T follicular helper cell (primary cell): ENCODE results near the gene GJA3.
"Not testable (repeated sequence)": the region's sequence is repeated elsewhere in the genome, so short reads cannot be mapped to it uniquely, and the experiment has no call there.

Experiments
- DNase-seq: peaks from one replicate; pipeline ENCODE4 v3.0.0-alpha.2; 2020; ENCODE audit warnings: low read depth

Gene GJA3

DNA sequence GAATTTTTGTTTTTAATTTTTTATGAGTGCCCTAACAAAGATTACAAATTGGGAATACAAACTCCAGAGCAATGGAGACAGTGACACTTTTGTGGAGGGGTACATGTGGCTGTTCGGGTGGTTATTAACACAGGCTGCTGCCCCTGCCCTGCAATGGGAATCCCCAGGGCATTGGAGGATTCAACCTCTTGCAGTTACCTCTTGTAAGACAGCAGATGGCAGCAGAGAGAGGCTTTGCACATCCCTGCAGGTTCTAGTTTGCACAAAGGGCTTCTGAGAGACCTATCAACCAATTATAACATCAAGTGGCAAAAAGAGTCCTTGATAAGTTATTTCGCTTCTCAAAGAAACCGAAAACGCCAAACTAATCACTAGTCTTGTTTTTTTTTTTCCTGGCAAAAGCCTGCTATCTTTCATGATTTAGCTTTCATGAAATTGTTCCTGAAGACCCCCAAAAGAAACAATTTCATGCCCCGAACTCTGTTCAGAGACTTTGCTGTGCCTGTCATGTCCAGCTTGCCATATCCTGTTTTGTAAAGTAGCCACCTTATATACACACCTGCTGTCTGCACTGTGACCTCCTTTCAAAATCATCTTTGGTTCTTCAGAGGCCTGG lies 21.5 kb upstream of the GJA3 start:
- peak; percentile 36 for DNase-seq

DNA sequence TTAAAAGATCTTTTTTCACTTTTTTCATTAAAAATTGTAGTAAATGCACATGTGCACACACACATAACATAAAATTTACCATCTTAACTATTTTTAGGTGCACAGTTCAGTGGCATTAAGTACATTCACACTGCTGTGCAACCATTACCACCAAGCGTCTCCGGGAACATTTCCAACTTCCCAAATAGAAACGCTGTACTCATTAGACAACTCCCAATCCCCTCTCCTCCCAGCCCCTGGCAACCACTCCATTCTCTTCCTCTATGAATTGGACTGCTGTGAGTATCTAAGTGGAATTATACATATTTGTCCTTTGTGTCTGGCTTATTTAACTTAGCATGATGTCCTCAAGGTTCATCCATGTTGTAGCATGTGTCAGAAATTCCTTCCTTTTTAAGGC lies 20.3 kb upstream of the GJA3 start:
- no peak for DNase-seq

DNA sequence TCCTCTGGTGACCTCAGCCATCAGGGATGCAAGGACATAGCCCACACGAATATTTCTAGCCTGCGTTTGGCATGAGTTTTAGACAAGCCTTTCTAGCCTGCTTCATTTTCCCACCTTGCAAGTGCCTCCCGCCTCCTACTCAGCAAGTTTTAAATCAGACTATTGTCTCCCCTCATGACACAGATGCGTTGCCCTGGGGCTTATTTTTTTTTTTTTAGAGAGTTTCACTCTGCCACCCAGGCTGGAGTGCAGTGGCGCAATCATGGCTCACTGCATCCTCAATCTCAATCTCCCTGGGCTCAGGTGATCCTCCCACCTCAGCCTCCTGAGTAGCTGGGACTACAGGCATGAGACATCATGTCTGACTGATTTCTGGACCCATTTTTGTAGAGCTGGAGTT lies 17.3 kb upstream of the GJA3 start:
- no peak for DNase-seq

DNA sequence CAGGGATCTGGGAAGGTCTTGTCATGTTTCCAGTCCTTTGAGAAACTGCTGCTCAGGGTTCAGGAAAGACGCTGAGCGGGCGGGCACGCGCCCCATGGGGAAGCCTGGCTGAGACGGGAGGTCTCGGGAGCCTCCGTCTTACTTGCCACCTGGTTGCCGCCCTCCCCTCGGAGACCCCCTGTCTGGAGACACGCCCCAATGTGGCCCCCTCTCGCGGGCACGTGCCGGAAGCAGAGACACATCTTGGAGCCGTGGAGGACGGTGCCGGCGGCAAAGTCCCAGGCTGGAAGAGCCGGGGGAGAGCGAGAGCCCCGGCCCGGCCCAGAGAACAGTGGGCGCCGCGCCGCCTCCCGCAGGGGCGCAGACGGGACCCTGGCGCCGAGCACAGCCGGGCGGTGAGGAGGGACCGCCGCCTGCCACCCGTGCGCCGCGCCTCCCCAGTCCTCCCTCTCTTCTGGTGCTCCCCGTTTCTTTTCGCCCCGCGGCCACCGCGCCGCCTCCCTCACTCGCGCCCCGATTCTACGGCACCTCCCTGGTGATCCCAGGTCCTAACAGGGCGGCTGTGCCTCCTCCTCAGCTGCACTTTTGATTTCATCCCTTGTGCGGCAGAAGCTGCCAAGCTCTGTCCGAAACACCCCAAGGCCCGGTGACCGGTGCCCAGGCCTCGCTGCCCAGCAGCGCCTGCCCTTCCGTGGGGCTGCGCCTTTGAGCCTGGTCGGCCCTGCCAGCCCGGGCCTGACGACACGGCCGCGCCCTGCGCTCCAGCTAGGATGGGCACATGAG lies 16.4 kb upstream of the GJA3 start:
- DNase-seq: no peak

DNA sequence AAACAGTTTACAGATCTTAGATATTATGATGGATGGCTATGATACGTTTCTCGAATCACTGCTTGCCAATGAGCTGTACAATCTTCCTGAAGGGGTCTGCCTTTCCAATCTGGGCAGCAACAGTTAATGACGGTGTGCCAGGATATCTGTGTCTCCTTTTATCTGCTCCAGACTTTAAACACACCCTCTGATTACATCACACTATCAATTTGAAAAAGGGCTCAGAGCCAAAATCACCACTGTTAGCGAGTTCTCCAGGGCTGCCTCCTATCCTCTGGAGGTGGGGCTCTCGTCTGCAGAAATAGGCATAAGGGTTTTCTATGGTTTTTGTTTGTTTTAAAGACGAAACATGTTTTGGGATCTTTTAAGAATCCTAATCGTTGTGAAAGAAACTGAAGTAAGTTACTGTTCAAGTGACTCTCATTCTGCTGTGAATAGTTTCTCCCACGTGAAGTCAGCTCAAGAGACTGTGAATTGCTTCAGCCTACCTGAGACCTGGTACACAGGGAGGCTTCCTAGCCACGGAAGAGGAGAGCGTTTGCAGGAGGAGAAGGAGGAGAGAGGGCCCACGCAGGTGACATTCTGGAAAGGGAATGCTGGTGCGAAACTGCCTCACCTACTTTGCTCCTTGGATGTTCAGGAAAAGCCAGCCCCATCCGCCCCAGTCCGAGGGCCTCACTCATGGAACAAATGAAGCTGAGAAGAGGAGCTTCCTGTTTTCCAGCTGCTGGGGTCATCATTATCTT lies 15.2 kb upstream of the GJA3 start:
- no peak for DNase-seq

DNA sequence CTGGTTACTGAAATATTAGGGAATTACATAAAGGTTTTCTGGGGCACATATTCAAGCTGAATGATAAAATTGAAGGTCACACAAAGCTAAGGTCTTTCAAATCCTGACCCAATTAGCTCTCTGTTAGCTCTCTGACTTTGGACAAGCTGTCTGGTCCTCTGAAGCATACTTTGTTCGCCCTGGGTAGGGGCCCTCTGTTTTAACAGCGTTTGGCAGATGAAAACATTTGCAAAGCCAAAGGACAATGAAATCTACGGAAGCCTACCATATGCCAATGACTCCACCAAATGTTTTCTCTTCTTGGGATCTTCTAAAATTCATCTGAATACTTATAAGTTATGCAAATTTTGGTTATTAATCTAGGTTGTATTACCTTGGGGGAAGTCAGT lies 14.5 kb upstream of the GJA3 start:
- DNase-seq: no peak

DNA sequence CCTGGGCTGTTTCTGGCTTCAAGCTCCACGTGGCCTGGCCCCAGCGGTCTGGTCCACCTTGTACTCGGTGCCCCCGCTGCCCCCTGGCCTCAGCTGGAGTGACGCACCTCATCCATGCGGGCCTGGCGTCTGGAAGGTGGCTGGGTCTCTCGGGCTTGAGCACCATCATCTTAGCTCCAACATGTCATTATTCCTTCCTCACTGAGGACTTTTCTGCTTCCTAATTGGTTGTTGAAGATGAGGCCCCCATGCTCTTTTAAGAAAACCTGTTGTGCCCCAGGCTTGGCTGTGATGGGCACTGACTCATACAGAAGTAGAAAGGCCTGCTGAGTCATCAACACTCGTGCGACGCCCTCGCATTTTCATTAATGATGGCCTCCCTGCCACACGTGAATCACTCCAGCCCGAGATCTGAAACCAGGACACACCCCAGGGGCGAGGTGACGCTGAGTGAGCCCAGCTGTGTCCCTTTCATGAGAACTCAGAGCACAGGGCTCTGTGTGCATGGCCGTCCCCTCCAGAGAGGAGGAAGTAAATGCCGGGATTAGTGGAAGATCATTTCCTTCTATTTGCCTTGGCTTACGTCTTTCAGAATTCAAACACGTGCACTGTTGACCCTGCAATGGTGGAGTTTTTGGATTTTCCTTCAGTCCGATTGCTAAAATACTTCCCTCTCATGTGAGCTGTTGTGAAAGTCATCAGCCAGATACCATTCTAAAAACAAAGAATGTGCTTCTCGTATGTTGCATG lies 14.0 kb upstream of the GJA3 start:
- peak; percentile 22 for DNase-seq

DNA sequence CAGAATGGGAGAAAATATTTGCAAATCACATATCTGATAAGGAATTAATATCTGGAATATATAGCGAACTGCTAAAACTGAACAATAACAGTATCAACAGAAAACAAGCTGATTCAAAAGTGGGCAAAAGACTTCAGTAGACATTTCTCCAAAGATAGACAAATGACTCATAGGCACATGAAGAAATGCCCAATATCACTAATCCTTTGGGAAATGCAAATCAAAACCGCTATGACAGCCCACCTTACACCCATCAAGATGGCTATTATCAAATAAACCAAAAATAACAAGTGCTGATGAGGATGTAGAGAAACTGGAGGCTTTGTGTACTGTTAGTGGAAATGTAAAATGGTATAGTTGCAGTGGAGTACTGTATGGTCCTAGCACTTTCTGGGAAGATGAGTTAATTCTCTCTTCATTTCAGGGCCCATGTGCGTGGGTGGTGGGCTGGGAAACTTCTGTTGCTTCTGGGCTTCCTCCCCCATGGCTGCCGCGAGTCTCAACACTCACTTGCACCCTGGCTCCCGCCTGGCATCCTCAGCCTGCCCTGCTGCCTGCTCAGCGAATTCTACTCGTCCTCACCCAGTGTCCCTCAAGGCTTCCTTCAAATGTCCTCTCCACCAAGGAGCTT lies 12.4 kb upstream of the GJA3 start:
- DNase-seq: no peak

DNA sequence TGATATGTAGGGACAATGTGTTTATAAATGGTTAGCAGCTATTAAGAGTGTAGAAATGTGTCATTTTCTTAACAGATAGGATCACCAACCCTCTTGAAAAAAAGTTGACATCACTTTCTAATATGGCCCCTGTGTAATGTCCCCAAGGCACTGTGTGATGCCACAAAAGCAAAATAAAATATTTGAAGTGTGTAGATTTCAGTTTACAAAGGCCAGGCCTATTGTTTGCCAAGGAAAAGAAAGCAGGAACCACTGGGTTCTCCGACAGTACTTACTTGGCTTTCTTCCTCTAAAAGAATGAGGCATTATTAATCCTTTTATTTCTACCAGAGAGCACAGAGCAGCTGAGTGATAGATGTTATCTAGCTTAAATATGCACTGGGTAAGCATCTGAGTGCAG lies 10.5 kb upstream of the GJA3 start:
- DNase-seq: no peak

DNA sequence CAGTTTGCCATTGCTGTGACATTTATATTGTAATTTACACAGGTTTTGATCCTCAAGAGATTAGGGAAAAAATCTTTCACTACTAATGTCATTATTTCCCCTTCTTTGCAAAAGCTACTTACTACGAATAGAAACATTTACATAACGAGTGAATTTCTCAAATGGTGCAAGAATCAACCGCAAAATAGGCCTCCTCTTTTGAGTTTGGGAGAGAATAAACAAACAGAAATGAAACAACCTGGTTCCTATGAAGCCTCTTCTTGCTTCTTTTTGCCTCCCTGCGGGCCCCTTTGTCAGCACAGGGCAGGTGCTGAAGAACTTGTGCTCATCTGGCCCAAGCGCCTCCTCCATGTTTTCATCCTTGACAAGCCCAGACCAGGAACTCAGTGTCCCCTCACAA lies 10.1 kb upstream of the GJA3 start:
- no peak for DNase-seq

DNA sequence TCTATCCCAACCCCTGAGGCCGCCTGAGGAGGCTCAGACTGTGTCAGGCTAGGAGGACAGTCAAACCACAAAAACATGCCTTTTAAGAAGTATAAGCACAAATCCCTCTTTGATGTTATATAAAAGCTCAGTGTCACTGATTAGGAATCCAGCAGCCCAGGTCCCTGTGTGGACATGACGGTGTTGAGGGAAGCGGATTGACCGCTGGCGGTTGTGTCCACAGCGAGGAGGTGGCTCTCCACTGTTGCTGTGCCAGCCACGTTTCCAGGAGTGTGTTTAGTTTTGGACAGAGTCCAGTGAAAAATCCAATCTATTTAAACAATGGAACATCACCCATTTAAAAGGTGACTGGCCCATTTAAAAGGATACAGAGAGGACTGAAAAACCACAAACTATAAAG lies 7.5 kb upstream of the GJA3 start:
- DNase-seq: no peak

DNA sequence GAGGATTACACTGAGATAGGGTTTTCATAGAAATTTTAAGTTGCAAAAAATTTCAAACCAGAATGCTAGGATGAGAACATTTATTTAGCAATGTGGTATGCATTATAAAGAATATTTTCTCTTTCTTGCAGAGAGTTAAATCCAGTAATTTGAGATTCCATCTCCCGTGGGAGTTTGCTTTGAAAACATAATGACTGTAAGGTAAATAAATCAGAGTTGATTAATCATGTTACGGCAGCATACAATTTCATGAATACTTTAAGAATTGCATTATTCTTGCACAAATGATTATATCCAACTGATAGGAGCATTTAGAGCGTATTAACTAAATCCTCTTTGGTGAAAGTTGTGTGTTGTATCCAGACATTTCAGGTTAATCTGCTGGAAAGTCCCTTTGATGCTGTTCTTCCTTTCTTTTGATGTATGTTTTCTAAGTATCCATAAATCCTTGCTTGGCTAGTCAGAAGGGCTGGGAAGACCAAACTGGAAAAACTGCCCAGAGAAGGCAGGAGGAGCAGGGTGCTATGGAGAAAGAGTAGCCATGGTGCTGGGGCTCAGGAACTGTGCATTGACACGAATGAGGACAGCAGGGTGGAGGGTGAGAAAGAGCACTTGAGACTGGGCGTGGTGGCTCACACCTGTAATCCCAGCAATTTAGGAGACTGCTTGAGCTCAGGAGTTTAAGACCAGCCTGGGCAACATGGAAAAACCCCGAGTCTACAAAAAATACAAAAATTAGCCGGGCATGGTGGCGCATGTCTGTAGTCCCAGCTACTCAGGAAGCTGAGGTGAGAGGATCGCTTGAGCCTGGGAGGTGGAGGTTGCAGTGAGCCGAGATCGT lies 4.8 kb upstream of the GJA3 start:
- no peak for DNase-seq

DNA sequence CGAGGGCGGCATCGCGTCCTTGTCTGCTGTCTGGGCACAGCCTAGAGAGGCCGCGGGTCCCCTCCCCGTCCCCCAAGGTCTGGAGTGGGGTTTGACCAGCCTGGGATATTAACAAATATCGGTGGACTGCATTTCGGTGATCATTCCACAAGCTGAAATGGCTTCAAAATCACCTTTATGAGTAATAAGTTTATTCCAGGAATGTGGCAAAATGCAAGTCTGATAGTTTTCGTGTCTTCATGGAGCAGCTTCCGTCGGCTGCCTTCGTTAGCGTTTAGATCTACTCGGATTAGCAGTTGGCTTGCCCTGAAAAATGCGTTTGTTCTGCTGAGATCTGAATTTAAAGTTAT lies 1.1 kb upstream of the GJA3 start:
- no peak for DNase-seq

DNA sequence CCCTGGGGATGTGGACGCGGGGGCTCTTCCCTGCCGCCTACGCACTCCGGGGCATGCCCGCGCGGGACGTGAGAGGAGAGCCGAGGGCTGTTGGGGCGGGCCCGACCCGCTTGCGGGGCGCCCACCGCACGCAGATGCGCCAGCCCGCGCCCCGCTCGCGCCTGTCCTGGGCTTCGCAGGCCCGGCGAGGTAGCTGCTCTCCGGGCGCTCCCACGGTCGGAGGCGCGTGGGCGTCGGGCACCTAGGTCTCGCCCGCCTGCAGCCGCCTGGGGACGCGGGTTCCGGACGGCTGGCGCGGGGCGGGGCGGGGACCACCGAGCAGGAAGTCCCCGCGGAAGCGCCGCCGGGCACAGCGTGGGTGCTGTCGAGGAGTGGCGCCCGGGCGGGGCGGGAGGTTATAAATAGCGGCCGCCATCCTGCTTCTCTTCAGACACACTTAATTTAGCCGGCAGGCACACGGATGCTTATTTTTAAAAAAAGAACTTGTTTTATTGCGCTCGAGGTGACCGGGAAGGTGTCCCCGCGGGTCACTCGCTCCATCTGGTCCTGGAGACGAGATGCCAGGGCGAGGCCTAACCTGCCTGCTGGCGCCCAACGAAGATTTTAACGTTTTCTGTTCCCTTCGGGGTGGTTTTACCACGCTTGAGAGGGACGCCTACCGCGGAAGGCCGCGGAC lies 561 bp upstream of the GJA3 start:
- peak; percentile 20 for DNase-seq

DNA sequence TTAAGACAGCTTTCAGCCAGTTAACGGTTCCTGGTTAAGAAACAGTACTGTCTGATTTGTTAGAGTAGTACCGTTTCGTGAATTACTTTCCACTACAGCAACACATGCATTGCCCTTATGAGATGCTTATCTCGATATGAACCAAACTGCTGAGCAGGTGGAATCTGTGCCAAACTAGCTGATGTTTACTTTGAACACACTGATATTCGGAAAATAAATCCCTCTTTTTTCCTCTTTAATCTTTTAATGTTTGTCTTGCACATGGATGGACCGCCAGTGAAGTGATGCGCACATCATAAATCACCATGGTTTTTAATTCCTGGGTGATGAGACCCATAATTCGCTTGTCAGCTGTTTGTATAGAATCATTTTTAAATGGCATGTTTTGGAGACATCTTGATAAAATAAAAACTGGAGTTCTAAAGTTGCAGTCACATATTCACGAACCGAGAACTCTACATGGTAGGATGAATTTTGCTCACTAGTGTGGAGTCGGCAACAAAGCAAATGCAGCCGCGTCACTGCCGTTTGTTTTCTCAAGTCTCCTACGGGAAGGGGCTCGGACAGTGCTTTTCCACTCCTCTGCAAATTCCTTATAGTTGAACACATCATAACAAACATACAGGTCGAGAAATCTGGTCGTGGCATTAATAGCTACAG lies 1.1 kb downstream of the GJA3 start:
- no peak for DNase-seq

DNA sequence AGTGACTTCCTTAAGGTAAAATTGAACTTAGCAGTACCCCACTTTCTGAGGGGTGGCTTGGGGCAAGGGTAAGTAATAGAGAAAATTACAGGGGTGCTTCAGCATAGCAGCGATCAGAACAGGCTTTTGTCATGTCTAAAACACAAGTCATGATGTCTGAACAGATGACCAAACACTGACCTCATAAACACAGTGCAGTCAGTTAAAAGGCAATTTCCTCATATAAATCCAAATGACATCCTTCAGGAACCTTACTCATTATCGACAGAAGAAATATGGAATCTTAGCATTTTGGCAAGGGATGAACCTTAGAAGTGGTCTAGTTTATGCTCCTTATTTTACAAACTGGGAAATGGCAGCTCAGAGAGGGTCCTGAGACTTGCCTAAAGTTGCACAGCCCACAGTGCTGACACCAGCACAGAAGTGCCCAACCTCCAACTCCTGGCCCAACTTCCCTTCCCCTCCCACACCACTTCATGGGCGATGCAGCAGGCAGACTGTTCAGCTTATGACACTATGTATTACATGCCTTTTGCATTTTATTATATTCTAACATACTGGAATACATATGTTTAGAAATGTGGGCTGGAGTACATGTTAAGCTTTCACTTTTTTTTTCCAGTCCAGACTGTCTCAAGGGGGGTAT lies 3.6 kb downstream of the GJA3 start:
- no peak for DNase-seq

DNA sequence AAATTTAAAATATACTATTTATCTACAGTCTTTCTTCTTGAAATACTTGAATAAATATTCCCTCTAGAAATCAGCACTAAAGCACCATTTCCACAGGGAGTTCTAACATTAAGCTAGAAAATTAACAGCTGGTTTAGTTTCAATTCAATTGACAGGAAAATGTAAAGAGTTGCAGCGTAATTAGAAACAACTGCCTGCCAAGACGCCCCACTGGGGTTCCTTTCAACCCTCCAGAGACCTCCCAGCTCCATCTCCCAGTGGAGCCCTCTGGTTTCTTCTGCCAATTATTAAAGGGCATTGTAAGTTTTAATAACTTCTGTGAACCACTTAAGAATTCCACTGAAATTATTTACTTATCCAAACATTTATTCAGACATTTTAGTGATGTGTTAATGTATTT lies 4.2 kb downstream of the GJA3 start:
- DNase-seq: no peak

DNA sequence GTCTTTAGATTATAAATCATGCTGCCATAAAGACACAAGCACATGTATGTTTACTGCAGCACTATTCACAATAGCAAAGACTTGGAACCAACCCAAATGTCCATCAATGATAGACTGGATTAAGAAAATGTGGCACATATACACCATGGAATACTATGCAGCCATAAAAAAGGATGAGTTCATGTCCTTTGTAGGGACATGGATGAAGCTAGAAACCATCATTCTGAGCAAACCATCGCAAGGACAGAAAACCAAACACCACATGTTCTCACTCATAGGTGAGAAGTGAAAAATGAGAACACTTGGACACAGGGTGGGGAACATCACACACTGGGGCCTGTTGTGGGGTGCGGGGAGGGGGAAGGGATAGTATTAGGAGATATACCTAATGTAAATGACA lies 7.6 kb downstream of the GJA3 start:
- not testable (repeated sequence) for DNase-seq

DNA sequence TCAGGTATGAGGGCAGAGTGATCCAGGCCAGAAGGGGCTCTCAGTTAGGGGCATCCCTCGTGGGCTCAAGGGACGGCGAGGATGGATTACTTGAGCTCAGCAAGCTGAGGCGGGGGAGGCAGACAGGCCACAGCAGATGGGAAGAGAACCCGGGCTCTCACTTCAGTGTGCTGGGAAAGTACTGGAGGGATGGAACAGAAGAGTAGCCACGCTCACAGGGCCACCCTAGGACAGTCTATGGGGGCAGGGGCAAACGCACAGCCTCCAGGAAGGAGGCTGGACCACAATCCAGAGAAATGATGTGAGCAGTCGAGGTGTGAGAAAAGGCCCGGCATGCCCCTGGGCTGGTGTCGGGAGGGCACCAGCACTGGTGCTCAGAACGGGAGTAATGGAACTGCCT lies 9.2 kb downstream of the GJA3 start:
- no peak for DNase-seq

DNA sequence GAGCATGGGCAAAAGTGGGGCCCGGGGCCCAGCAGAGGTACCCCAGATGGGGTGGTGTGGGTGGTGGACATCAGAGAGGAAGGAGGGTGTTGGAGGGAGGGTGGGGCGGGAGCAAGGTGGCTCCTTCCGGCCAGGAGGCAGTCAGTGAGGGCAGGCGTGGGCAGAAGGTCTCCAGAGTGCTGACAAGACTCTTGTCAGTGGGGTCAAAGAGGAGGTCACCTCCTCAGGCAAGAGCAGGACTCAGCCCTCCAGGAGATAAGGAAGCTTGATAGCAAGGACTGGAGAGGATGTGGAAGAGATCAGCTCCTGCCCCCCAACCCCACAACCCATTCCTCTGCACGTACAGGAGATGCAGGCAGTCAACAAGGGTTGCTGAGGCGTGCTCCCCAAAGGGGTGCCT lies 9.8 kb downstream of the GJA3 start:
- no peak for DNase-seq
